ENCODE data around the gene RAPGEF4.

Gene RAPGEF4

DNA sequence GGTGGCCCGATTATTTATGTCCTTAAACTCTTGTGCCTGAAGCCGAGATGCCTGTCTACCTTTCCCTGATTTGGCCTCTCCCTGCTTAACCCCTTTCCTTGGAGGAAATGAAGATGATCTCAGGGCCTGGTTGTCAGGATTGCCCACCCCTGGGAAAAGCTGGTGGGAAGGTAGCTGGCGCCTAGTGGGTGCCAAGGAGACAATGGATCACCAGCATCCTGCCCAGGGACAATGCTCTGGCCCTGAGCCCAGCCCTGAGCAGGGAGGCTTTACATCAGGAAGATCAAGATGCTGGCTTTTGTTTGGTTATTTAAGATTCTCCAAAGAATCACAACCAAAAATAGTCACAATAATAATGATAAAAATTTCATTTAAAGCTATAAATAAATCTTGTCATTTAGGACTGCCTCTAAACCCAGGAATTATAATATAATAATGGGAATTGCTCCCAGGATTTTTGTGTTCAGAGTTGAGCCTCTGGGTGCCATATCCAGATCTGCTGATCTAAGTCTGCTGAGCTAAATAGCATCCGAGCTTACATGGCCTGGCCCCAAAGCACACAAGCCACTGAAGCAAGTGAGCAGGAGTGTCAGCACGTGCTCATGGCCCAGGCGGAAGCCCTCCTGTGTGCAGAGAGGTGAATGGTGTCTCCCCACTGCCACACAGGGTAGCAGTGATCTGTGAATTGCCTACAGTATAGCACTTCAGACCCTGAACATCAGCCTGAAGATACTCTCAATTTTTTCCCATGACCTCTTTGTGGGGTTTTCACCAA is 282.2 kb downstream of the RAPGEF4 start:
- TF ChIP-seq, protein P1, sequence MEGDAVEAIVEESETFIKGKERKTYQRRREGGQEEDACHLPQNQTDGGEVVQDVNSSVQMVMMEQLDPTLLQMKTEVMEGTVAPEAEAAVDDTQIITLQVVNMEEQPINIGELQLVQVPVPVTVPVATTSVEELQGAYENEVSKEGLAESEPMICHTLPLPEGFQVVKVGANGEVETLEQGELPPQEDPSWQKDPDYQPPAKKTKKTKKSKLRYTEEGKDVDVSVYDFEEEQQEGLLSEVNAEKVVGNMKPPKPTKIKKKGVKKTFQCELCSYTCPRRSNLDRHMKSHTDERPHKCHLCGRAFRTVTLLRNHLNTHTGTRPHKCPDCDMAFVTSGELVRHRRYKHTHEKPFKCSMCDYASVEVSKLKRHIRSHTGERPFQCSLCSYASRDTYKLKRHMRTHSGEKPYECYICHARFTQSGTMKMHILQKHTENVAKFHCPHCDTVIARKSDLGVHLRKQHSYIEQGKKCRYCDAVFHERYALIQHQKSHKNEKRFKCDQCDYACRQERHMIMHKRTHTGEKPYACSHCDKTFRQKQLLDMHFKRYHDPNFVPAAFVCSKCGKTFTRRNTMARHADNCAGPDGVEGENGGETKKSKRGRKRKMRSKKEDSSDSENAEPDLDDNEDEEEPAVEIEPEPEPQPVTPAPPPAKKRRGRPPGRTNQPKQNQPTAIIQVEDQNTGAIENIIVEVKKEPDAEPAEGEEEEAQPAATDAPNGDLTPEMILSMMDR (IDR thresholded peaks at IDR 0.05; ENCODE audit: control insufficient read depth, extremely low read depth, insufficient read depth) = no peak
- no peak for DNase-seq (ENCODE audit: low read depth)
- no peak overlapping the region for H3K4me3 ChIP-seq (ENCODE audit: low read depth, low read length)

DNA sequence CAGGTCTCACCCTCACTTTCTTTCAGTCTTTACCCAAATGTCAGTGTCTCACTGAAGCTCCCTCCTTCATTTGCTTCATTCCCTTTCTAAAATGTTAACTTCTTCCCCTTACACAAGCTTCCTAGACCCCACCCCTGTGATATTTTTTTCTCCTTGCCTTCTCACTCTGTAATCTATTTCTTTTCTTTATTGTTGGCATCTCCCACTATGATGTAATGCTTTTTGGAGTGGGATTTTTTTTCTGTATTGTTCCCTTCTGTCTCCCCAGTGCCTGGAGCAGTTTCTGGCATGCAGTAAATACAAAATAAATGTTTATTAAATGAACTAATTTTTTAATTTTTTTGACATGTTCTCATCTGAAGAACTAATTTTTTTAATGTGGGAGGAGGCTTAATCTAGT is 284.1 kb downstream of the RAPGEF4 start:
- H3K4me3 ChIP-seq (ENCODE audit: low read depth, low read length) = no peak overlapping the region
- no peak for DNase-seq (ENCODE audit: low read depth)
- TF ChIP-seq, protein P1 (IDR thresholded peaks at IDR 0.05; ENCODE audit: control insufficient read depth, extremely low read depth, insufficient read depth) = no peak

DNA sequence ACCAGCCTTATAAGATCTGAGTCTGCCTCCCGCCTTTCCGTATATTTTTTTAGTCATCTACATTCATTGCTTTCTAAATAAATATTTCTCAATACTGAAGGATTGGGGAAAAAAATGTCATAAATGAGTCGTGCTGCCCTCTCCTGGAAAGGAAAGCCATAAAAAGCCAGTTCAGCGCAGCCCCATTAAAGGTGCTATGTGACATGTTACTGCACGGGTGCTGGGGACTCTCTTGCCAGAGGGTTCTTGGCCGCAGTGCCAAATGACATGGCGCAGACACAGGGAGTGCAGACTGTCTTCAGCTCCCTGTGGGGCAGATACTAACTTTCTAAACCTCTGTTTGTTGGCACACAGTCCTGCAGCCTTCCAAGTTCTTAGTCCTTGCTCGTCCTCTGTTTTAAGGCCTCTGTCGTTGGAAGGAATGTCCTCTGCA is 286.3 kb downstream of the RAPGEF4 start:
- H3K4me3 ChIP-seq (ENCODE audit: low read depth, low read length) = no peak overlapping the region
- no peak for DNase-seq (ENCODE audit: low read depth)
- TF ChIP-seq, protein P1 (IDR thresholded peaks at IDR 0.05; ENCODE audit: control insufficient read depth, extremely low read depth, insufficient read depth) = peak; percentile 53

DNA sequence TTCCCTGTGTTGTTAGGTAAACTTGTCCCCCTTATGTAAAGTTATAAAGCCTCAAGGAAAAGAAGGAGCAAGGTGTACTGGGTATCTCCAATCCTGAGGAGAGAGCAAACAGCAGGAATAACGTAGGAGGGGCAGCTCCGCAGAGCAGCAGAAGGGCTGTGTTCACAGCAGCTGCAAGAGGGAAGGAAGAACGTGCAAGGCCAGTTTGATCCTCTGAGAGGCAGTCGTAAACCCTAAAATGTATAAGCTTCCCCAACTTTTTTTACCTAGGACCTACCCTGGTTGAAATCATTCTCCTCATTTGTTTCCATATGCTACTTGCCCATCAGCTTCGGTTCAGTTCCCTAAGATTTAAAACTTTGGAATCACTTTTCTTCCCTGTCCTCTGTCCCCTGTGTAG is 288.1 kb downstream of the RAPGEF4 start:
- H3K4me3 ChIP-seq (ENCODE audit: low read depth, low read length) = no peak overlapping the region
- TF ChIP-seq, protein P1 (IDR thresholded peaks at IDR 0.05; ENCODE audit: control insufficient read depth, extremely low read depth, insufficient read depth) = no peak
- no peak for DNase-seq (ENCODE audit: low read depth)

DNA sequence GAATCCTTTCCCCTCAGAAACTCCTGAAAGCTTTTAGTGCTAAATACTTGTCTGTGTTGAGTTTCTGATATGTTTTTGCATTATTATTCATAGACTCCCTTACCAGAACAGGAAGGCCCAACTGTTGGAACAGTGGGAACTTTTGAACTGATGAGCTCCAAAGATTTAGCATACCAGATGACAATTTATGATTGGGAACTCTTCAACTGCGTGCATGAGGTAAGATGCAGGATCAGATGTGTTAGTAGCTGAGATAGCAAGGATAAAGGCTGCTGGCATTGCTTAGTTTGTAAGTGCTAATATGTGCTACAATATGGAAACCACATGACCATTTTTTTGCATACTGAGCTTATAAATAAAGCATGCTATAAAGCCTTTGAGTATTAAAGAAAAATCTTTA is 290.8 kb downstream of the RAPGEF4 start:
- DNase-seq (ENCODE audit: low read depth) = no peak
- no peak overlapping the region for H3K4me3 ChIP-seq (ENCODE audit: low read depth, low read length)
- TF ChIP-seq, protein P1 (IDR thresholded peaks at IDR 0.05; ENCODE audit: control insufficient read depth, extremely low read depth, insufficient read depth) = no peak

DNA sequence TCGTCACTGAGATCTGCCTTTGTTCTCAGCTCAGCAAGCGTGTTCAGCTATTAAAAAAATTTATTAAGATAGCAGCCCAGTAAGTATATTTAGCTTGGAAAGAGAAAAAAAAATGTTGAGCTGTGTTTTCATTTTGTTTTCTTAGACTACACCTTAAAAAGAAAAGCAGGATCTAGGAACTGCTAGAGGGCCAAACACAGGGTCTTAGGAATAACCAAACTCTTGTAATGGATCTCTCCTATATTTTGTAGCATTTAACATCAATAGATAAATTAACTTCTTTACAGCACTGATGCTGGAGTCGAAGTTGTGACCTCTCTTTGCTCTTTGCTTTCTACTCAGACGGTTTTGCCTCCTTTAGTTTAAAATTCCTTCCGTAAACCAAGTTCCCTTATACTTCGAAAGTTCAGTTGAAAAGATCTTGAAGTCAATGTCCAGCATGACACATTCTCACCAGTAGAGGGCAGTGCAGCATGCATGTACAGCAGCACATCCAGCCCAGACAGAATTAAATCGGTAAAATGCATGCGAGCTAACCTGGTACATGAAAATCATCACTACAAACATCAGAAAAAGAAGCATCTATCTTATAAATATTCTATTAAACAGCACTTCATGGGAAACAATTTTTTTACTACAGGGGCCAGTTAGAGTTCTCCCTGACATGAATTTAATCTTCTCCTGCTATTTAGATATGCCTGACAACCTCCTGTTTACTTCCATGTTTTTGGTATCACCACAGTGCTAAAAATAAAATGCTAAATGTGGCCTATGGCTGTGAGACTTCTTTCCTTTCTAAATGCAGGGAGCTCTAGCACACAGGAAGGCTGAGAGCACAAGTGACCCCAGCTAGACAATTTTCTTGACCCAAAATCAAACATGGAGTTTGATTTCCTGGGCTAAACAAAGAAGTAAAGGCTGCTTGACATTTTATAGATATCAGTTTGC is 291.8 kb downstream of the RAPGEF4 start:
- peak; percentile 69 for DNase-seq (ENCODE audit: low read depth)

More for the DNA sequence above, 291.8 kb downstream of the RAPGEF4 start:
- TF ChIP-seq, protein P1 (IDR thresholded peaks at IDR 0.05; ENCODE audit: control insufficient read depth, extremely low read depth, insufficient read depth) = peak; percentile 94
- no peak overlapping the region for H3K4me3 ChIP-seq (ENCODE audit: low read depth, low read length)
